K562 (cell line): Measurements from ENCODE around the gene MKNK2. TPM values are rescaled to one million over a fixed set of nuclear protein-coding genes. Genes with fewer than 3 reads are reported as not detected.

ENCODE experiments used
- BCOR ChIP-seq: fragments of 450-650 bp; IDR thresholded peaks from 2 replicates; pipeline ENCODE4 v1.6.1; 2016
- CBX8 ChIP-seq: fragments of 200-600 bp; sonication (generic); IDR thresholded peaks from 2 replicates; pipeline ENCODE4 v1.6.1; 2012; ENCODE audit warnings: borderline replicate concordance, mixed run types, low read depth, mild to moderate bottlenecking, moderate library complexity, mixed read lengths, low read length, control low read depth, inconsistent platforms; ENCODE audit not compliant: poor library complexity, severe bottlenecking; ENCODE audit errors: extremely low read depth
- DPF2 ChIP-seq: fragments of 450-650 bp; IDR thresholded peaks from 2 replicates; pipeline ENCODE4 v1.6.1; 2016
- HIVEP1 ChIP-seq: fragments of 250-450 bp; sonication (Bioruptor Pico); IDR thresholded peaks from 2 replicates; pipeline ENCODE4 v1.4.0; 2020; ENCODE audit warnings: mild to moderate bottlenecking
- NFE2 ChIP-seq: IDR thresholded peaks from 2 replicates; pipeline ENCODE4 v1.6.1; 2014; ENCODE audit warnings: antibody characterized with exemption, low read depth
- POLR2B ChIP-seq: fragments of 450-650 bp; IDR thresholded peaks from 2 replicates; pipeline ENCODE4 v1.6.1; 2018; ENCODE audit warnings: low read depth; ENCODE audit not compliant: partially characterized antibody
- RBFOX2 ChIP-seq: fragments of 200-400 bp; formaldehyde crosslinking; IDR thresholded peaks from 2 replicates; pipeline ENCODE4 v1.6.1; 2017; ENCODE audit warnings: low read depth, mild to moderate bottlenecking, low read length, moderate library complexity
- RBM14 ChIP-seq: fragments of 200-400 bp; formaldehyde crosslinking; IDR thresholded peaks from 2 replicates; pipeline ENCODE4 v1.6.1; 2018; ENCODE audit warnings: low read depth, mild to moderate bottlenecking, low read length, moderate library complexity, borderline replicate concordance; ENCODE audit not compliant: insufficient read depth
- TAL1 ChIP-seq: fragments of 450-650 bp; IDR thresholded peaks from 2 replicates; pipeline ENCODE4 v1.6.1; 2016; ENCODE audit warnings: mild to moderate bottlenecking
- ZNF282 ChIP-seq: sonication (generic); formaldehyde crosslinking; IDR thresholded peaks from 2 replicates; pipeline ENCODE4 v1.8.1; 2023; ENCODE audit warnings: missing genetic modification reagents
- ZNF75A ChIP-seq: fragments of 450-650 bp; formaldehyde crosslinking; IDR thresholded peaks from 2 replicates; pipeline ENCODE4 v1.4.0; 2020; ENCODE audit warnings: mild to moderate bottlenecking
- ZNF76 ChIP-seq: fragments of 250-450 bp; sonication (Bioruptor Pico); IDR thresholded peaks from 2 replicates; pipeline ENCODE4 v1.4.0; 2020; ENCODE audit warnings: mild to moderate bottlenecking, moderate library complexity, borderline replicate concordance
- polyA plus RNA-seq, 8 experiments: library from polyadenylated mRNA; depleted of rRNA in 4 of 8; stranded (reverse) in 5 of 8; unstranded in 3 of 8; fragments of >200 nt; fragmentation: Nextera tagmentation in 2 of 8; fragmentation: Illumina TruSeq in 1 of 8; extraction: Ambion mirVana in 2 of 8; extraction: Trizol in 1 of 8; gene quantifications; 2 replicates each; pipeline versions ENCODE4 v1.2.1 to v1.2.3, GENCODE V29; 2011 to 2014; ENCODE audit warnings: inconsistent platforms in 1 of 8, missing spikeins in 1 of 8
- total RNA-seq, 7 experiments: library from RNA; depleted of rRNA in 6 of 7; stranded (reverse); fragments of >200 nt in 6 of 7; fragmentation: Illumina TruSeq in 2 of 7; extraction: Trizol in 2 of 7; gene quantifications; 2 replicates each; pipeline versions ENCODE4 v1.2.1 to v1.2.3, GENCODE V29; 2011 to 2021; ENCODE audit warnings: low replicate concordance in 1 of 7
- TF ChIP-seq, protein P1 (sequence below): fragments of 150-350 bp; conservative IDR thresholded peaks from 2 replicates; pipeline ENCODE4 v1.6.1; 2014; ENCODE audit warnings: low read length
- TF ChIP-seq, protein P2 (sequence below): fragments of 250-450 bp; sonication (Bioruptor Pico); IDR thresholded peaks from 2 replicates; pipeline ENCODE4 v1.9.0; 2021; ENCODE audit warnings: mild to moderate bottlenecking, inconsistent platforms
- TF ChIP-seq, protein P3 (sequence below): IDR thresholded peaks from 2 replicates; pipeline ENCODE4 v1.6.1; 2011; ENCODE audit not compliant: insufficient read length; ENCODE audit errors: extremely low read depth
- TF ChIP-seq, protein P4 (sequence below), 2 experiments: IDR thresholded peaks; 2 replicates each; pipeline ENCODE4 v1.6.1; 2012; ENCODE audit warnings: improper control_type of control experiment in 2 of 2, low read depth in 2 of 2, low read length in 2 of 2, borderline replicate concordance in 1 of 2
- TF ChIP-seq, protein P5 (sequence below): fragments of 250-450 bp; sonication (Bioruptor Pico); IDR thresholded peaks from 2 replicates; pipeline ENCODE4 v1.8.0; 2022; ENCODE audit warnings: moderate library complexity, mild to moderate bottlenecking, inconsistent platforms

Gene MKNK2
- total and polyA plus RNA-seq, 9 of the 15 experiments (the other 6 are each of a cell fraction or from before 2014, with no cell fraction given) = 5.1 to 191 (median 51.9) TPM

DNA sequence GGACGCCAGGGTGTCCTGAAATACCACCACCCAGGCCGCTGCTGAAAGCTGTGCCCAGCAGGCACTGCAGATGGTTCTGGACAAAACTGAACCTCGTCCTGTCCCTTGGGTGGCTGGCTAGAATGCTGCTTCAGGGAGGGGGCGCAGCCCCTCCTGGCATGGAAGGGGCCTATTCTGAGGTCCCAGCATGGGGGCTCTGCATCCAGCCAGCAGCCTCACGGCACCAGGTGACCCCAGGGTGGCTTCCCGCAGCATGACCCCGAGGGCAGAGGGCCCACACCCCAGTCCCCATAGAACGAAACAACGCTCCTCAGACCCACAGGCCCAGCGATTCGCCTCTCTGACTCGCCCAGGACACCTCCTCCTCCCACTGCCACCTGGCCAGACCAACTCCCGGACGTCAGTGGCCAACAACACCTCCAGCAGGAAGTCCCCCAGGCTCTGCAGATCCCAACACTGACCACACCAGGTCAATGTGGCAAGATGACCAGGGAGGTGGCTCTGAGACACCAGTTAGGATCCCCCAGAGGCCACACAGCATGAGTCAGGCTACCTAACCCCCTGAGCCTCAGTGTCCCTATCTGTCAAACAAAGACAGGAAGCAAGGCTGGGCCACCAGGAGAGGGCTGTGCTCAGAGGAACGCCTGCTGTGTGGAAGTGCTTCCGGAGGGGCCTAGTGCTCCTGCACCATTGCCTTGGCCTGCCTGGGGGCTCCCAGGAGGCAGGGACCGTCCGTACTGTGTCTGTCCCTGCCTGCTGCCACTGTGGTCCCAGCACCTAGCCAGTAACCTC lies 6.1 kb downstream of the MKNK2 start (continued):
- TF ChIP-seq, protein P1, sequence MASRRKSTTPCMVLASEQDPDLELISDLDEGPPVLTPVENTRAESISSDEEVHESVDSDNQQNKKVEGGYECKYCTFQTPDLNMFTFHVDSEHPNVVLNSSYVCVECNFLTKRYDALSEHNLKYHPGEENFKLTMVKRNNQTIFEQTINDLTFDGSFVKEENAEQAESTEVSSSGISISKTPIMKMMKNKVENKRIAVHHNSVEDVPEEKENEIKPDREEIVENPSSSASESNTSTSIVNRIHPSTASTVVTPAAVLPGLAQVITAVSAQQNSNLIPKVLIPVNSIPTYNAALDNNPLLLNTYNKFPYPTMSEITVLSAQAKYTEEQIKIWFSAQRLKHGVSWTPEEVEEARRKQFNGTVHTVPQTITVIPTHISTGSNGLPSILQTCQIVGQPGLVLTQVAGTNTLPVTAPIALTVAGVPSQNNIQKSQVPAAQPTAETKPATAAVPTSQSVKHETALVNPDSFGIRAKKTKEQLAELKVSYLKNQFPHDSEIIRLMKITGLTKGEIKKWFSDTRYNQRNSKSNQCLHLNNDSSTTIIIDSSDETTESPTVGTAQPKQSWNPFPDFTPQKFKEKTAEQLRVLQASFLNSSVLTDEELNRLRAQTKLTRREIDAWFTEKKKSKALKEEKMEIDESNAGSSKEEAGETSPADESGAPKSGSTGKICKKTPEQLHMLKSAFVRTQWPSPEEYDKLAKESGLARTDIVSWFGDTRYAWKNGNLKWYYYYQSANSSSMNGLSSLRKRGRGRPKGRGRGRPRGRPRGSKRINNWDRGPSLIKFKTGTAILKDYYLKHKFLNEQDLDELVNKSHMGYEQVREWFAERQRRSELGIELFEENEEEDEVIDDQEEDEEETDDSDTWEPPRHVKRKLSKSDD = no peak
- TF ChIP-seq BCOR (0 out of 2 replicates have a peak, but pooled peaks have one; percentile 29), ZNF282 (CRISPR knock-in tag) (no peak), RBFOX2 (peak; percentile 60), TAL1 (no peak), DPF2 (no peak), RBM14 (no peak), HIVEP1 (CRISPR knock-in tag) (no peak), POLR2B (peak; percentile 9), ZNF76 (CRISPR knock-in tag) (no peak), NFE2 (no peak), ZNF75A (no peak), CBX8 (no peak)
- TF ChIP-seq, protein P2, sequence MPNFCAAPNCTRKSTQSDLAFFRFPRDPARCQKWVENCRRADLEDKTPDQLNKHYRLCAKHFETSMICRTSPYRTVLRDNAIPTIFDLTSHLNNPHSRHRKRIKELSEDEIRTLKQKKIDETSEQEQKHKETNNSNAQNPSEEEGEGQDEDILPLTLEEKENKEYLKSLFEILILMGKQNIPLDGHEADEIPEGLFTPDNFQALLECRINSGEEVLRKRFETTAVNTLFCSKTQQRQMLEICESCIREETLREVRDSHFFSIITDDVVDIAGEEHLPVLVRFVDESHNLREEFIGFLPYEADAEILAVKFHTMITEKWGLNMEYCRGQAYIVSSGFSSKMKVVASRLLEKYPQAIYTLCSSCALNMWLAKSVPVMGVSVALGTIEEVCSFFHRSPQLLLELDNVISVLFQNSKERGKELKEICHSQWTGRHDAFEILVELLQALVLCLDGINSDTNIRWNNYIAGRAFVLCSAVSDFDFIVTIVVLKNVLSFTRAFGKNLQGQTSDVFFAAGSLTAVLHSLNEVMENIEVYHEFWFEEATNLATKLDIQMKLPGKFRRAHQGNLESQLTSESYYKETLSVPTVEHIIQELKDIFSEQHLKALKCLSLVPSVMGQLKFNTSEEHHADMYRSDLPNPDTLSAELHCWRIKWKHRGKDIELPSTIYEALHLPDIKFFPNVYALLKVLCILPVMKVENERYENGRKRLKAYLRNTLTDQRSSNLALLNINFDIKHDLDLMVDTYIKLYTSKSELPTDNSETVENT = no peak
- TF ChIP-seq, protein P3, sequence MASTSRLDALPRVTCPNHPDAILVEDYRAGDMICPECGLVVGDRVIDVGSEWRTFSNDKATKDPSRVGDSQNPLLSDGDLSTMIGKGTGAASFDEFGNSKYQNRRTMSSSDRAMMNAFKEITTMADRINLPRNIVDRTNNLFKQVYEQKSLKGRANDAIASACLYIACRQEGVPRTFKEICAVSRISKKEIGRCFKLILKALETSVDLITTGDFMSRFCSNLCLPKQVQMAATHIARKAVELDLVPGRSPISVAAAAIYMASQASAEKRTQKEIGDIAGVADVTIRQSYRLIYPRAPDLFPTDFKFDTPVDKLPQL = no peak
- TF ChIP-seq, protein P4, sequence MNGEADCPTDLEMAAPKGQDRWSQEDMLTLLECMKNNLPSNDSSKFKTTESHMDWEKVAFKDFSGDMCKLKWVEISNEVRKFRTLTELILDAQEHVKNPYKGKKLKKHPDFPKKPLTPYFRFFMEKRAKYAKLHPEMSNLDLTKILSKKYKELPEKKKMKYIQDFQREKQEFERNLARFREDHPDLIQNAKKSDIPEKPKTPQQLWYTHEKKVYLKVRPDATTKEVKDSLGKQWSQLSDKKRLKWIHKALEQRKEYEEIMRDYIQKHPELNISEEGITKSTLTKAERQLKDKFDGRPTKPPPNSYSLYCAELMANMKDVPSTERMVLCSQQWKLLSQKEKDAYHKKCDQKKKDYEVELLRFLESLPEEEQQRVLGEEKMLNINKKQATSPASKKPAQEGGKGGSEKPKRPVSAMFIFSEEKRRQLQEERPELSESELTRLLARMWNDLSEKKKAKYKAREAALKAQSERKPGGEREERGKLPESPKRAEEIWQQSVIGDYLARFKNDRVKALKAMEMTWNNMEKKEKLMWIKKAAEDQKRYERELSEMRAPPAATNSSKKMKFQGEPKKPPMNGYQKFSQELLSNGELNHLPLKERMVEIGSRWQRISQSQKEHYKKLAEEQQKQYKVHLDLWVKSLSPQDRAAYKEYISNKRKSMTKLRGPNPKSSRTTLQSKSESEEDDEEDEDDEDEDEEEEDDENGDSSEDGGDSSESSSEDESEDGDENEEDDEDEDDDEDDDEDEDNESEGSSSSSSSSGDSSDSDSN (IDR thresholded peaks at IDR 0.05; ENCODE audit: borderline replicate concordance in 1 of 2, low read depth in 2 of 2, low read length in 2 of 2) = no peak
- TF ChIP-seq, protein P5, sequence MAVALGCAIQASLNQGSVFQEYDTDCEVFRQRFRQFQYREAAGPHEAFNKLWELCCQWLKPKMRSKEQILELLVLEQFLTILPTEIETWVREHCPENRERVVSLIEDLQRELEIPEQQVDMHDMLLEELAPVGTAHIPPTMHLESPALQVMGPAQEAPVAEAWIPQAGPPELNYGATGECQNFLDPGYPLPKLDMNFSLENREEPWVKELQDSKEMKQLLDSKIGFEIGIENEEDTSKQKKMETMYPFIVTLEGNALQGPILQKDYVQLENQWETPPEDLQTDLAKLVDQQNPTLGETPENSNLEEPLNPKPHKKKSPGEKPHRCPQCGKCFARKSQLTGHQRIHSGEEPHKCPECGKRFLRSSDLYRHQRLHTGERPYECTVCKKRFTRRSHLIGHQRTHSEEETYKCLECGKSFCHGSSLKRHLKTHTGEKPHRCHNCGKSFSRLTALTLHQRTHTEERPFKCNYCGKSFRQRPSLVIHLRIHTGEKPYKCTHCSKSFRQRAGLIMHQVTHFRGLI (CRISPR knock-in tag) = no peak
